Sigmoid colon (tissue), 7 donors: ENCODE measurements around the gene ATP23. TPM values are rescaled to one million over a fixed set of nuclear protein-coding genes. Genes with fewer than 3 reads are reported as not detected.

Experiments
- DNase-seq: peaks from one replicate; pipeline ENCODE4 v3.0.0-alpha.2; 2019
- H3K27ac ChIP-seq, 4 donors: fragments of 200-600 bp; sonication (generic); one replicate each; pipeline ENCODE4 v1.5.1; 2016 to 2019; ENCODE audit warnings: mild to moderate bottlenecking in 1 of 4
- H3K27me3 ChIP-seq, 3 donors: fragments of 200-600 bp; sonication (generic); one replicate each; pipeline ENCODE4 v1.5.1; 2019; ENCODE audit warnings: mild to moderate bottlenecking in 1 of 3
- H3K36me3 ChIP-seq, 4 donors: fragments of 200-600 bp; sonication (generic); one replicate each; pipeline ENCODE4 v1.5.1; 2016 to 2019
- H3K4me1 ChIP-seq, 4 donors: fragments of 200-600 bp; sonication (generic); one replicate each; pipeline ENCODE4 v1.5.1; 2017 to 2019
- H3K4me3 ChIP-seq, 4 donors: fragments of 200-600 bp; sonication (generic); one replicate each; pipeline ENCODE4 v1.5.1; 2017 to 2019; ENCODE audit warnings: mild to moderate bottlenecking in 2 of 4, moderate library complexity in 1 of 4
- H3K9me3 ChIP-seq, 4 donors: fragments of 200-600 bp in 3 of 4; sonication (generic) in 3 of 4; one replicate each; pipeline versions ENCODE4 v1.5.1 to v1.6.1; 2013 to 2019
- CTCF ChIP-seq, 4 experiments: fragments of 450-650 bp in 3 of 4; fragments of 200-600 bp in 1 of 4; IDR thresholded peaks; one replicate each; pipeline ENCODE4 v1.5.1; 2016 to 2019; ENCODE audit warnings: antibody characterized with exemption in 4 of 4, mild to moderate bottlenecking in 3 of 4, moderate library complexity in 2 of 4
- EP300 ChIP-seq, 4 donors: sonication (generic); formaldehyde crosslinking; IDR thresholded peaks; one replicate each; pipeline ENCODE4 v1.6.1; 2017; ENCODE audit warnings: antibody characterized with exemption in 4 of 4
- POLR2A ChIP-seq, 2 donors: fragments of 450-650 bp; IDR thresholded peaks; one replicate each; pipeline ENCODE4 v1.6.1; 2016; ENCODE audit warnings: antibody characterized with exemption in 2 of 2, mild to moderate bottlenecking in 2 of 2, moderate library complexity in 2 of 2
- POLR2AphosphoS5 ChIP-seq, 4 donors: sonication (generic); formaldehyde crosslinking; IDR thresholded peaks; one replicate each; pipeline ENCODE4 v1.6.1; 2017; ENCODE audit warnings: antibody characterized with exemption in 4 of 4
- WGBS, 2 donors: extraction: QIAGEN DNeasy Blood & Tissue Kit; methylation state at CpG; one replicate each; pipeline ENCODE4 v1.1.7; 2013; 5-methylcytosine and 5-hydroxymethylcytosine counted together
- intact Hi-C: fragments of 100-400 bp; cut with DNase I; formaldehyde crosslinking; loops from one replicate; pipeline ENCODE4 v1.15.1; 2023
- polyA plus RNA-seq, 3 donors: library from polyadenylated mRNA; stranded (reverse); fragments of 200-250 nt; gene quantifications; one replicate each; pipeline ENCODE4 v1.2.3, GENCODE V29; 2013
- total RNA-seq, 4 donors: library from RNA; depleted of rRNA; stranded (reverse); fragments of >200 nt; gene quantifications; one replicate each; pipeline ENCODE4 v1.1.0, GENCODE V29; 2016
- donor health status: healthy with polysubstance abuse.
- donor health status: Bipolar disorder and iron deficiency.
- donor health status: healthy.

ATP23 gene
- total and polyA plus RNA-seq, 7 donors: 5.3 to 43.5 (median 14.8) TPM

- no peak for DNase-seq
- WGBS, 2 donors: 86 to 88% methylated on average over 3 of the region's 3 CpGs
- intact Hi-C loops: no loop called here
- Histone ChIP-seq H3K36me3 (no peaks in the 10 kb centered on the region), H3K4me3 (no peak overlapping the region), H3K4me1 (no peaks in the 10 kb centered on the region), H3K27ac (no peak overlapping the region), H3K27me3 (no peaks in the 10 kb centered on the region), H3K9me3 (peaks cover 4 to 23% (median 11%) of the 10 kb centered on the region in 4 donors)
- TF ChIP-seq CTCF (IDR thresholded peaks at IDR 0.05): no peak
- TF ChIP-seq POLR2AphosphoS5 (IDR thresholded peaks at IDR 0.05): no peak
- no peak for TF ChIP-seq EP300 (IDR thresholded peaks at IDR 0.05)
- TF ChIP-seq POLR2A (IDR thresholded peaks at IDR 0.05): no peak
Observed at GRCh38 chr12:57993834-57994233, 52.5 kb downstream of the ATP23 start.

- 76 to 89% methylated on average over 2 of the region's 2 CpGs for WGBS, 2 donors
- Histone ChIP-seq H3K4me3 (no peak overlapping the region), H3K27me3 (no peaks in the 10 kb centered on the region), H3K9me3 (peaks cover 4 to 23% (median 15%) of the 10 kb centered on the region in 4 donors), H3K4me1 (no peaks in the 10 kb centered on the region), H3K36me3 (no peaks in the 10 kb centered on the region), H3K27ac (no peak overlapping the region)
- DNase-seq: no peak
- TF ChIP-seq POLR2AphosphoS5 (IDR thresholded peaks at IDR 0.05): no peak
- TF ChIP-seq CTCF (IDR thresholded peaks at IDR 0.05): no peak
- TF ChIP-seq POLR2A (IDR thresholded peaks at IDR 0.05): no peak
- TF ChIP-seq EP300 (IDR thresholded peaks at IDR 0.05): no peak
- intact Hi-C loops: no loop called here
Observed at GRCh38 chr12:57996520-57996919, 55.2 kb downstream of the ATP23 start.

- no peak overlapping the region for H3K27ac ChIP-seq
- H3K4me1 ChIP-seq: no peaks in the 10 kb centered on the region
- TF ChIP-seq EP300 (IDR thresholded peaks at IDR 0.05): no peak
- no peak for TF ChIP-seq POLR2A (IDR thresholded peaks at IDR 0.05)
- no peaks in the 10 kb centered on the region for H3K36me3 ChIP-seq
- H3K27me3 ChIP-seq: no peaks in the 10 kb centered on the region
- peaks cover 4 to 23% (median 15%) of the 10 kb centered on the region in 4 donors for H3K9me3 ChIP-seq
- no peak overlapping the region for H3K4me3 ChIP-seq
- DNase-seq: no peak
- intact Hi-C loops: no loop called here
Observed at GRCh38 chr12:57998251-57998650, 56.9 kb downstream of the ATP23 start.

GRCh38 chr12:58000499-58000898 is 59.1 kb downstream of the ATP23 start:
- no peak overlapping the region for H3K4me3 ChIP-seq
- no peaks in the 10 kb centered on the region for H3K4me1 ChIP-seq
- 84 to 90% methylated on average over 2 of the region's 2 CpGs for WGBS, 2 donors
- H3K36me3 ChIP-seq: no peaks in the 10 kb centered on the region
- intact Hi-C loops: no loop called here
- H3K27ac ChIP-seq: no peak overlapping the region
- no peaks in the 10 kb centered on the region for H3K27me3 ChIP-seq
- DNase-seq: no peak
- no peak for TF ChIP-seq EP300 (IDR thresholded peaks at IDR 0.05)
- TF ChIP-seq POLR2AphosphoS5 (IDR thresholded peaks at IDR 0.05): no peak
- no peak for TF ChIP-seq CTCF (IDR thresholded peaks at IDR 0.05)
- TF ChIP-seq POLR2A (IDR thresholded peaks at IDR 0.05): no peak
- peaks cover 4 to 21% (median 15%) of the 10 kb centered on the region in 4 donors for H3K9me3 ChIP-seq

- Histone ChIP-seq H3K36me3 (no peaks in the 10 kb centered on the region), H3K4me1 (no peaks in the 10 kb centered on the region), H3K9me3 (no peaks in the 10 kb centered on the region), H3K4me3 (no peak overlapping the region), H3K27ac (no peak overlapping the region), H3K27me3 (no peaks in the 10 kb centered on the region)
- TF ChIP-seq POLR2A (IDR thresholded peaks at IDR 0.05) (no peak), EP300 (IDR thresholded peaks at IDR 0.05) (no peak), POLR2AphosphoS5 (IDR thresholded peaks at IDR 0.05) (no peak), CTCF (IDR thresholded peaks at IDR 0.05) (no peak)
- WGBS, 2 donors: 88 to 92% methylated on average over 4 of the region's 4 CpGs
- DNase-seq: no peak
- intact Hi-C loops: no loop called here
Observed at GRCh38 chr12:58007875-58008274, 66.5 kb downstream of the ATP23 start.
